Activated naive CD4-positive, alpha-beta T cell treated with anti-CD3 and anti-CD28 coated beads, Interleukin-2, amount 10 ng/mL, durations not matched to agents 7 days and 5 days (primary cell): ENCODE measurements around the gene ERCC2.

Source experiments
- CTCF ChIA-PET: fragments of 350-600 bp; sonication (Branson Sonifier 250); formaldehyde crosslinking; loops from one replicate; lab custom pipeline; 2021; ENCODE audit warnings: antibody characterized with exemption; lab: Charles Lee
- DNase-seq: peaks from one replicate; pipeline ENCODE4 v3.0.0-alpha.2; 2020
- H3K27ac Mint-ChIP-seq: one replicate; pipeline ENCODE4 v1.8.0; 2021; ENCODE audit warnings: mild to moderate bottlenecking, moderate library complexity, mixed read lengths
- H3K27me3 Mint-ChIP-seq: one replicate; pipeline ENCODE4 v1.8.0; 2021; ENCODE audit warnings: mild to moderate bottlenecking, mixed read lengths
- H3K36me3 Mint-ChIP-seq: one replicate; pipeline ENCODE4 v1.8.0; 2021; ENCODE audit warnings: mixed read lengths
- H3K4me1 Mint-ChIP-seq: one replicate; pipeline ENCODE4 v1.8.0; 2021; ENCODE audit warnings: mixed read lengths
- H3K4me3 Mint-ChIP-seq: one replicate; pipeline ENCODE4 v1.8.0; 2021; ENCODE audit warnings: mild to moderate bottlenecking, moderate library complexity, mixed read lengths
- H3K9me3 Mint-ChIP-seq: one replicate; pipeline ENCODE4 v1.8.0; 2021; ENCODE audit warnings: mixed read lengths

The ERCC2 gene

DNA sequence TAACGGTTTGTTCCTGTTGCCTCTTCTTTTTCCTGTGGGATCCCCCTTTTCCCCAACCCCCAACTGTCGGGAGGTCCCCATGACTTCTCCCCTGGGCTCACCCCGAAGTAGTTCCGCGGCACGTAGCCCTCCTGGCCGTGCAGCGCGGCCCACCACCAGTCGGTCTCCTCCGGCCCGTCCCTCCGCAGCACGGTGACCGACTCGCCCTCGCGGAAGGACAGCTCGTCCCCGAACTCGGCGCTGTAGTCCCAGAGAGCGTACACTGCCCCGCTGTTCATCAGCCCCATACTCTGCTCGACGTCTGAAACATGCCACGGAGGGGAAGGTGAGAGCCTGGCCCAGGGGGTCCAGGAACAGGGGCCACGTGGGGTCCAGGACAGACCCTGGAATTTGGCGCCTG, 12.1 kb upstream of the ERCC2 start:
- H3K9me3 Mint-ChIP-seq, result no peaks in the 10 kb centered on the region

DNA sequence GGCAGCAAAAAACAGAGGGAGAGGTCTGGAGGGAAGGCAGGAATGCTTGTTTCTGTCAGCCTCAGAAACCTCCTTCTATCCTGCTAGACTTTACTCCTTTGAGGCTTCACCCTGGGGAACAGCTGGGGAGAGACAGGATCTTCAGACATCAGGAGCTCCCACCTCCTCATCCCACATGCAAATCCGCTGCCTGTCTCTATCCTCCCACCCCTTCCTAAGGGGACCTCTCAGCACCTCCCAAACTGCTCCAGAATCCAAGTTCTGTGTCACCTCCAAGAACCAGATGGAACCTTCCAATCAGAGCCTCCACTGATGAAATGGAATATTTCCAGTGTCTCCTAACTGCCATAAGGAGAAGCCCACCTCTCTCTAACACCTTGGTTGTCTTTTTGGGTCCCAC, 9.7 kb upstream of the ERCC2 start:
- Mint-ChIP-seq H3K9me3 (no peaks in the 10 kb centered on the region), H3K27ac (no peak overlapping the region), H3K36me3 (no peaks in the 10 kb centered on the region), H3K4me1 (no peaks in the 10 kb centered on the region), H3K27me3 (peaks cover 34% of the 10 kb centered on the region), H3K4me3 (no peak overlapping the region)
- CTCF ChIA-PET, result interaction anchor here (1.6 kb wide), 1 partner anchor 21 kb away, joined by 3 read pairs; no protein-coding TSS in a partner anchor
- no peak for DNase-seq

More for the DNA sequence above, 12.1 kb upstream of the ERCC2 start:
- Mint-ChIP-seq H3K36me3 (no peaks in the 10 kb centered on the region), H3K4me3 (no peak overlapping the region), H3K27me3 (peaks cover 55% of the 10 kb centered on the region), H3K27ac (no peak overlapping the region), H3K4me1 (no peaks in the 10 kb centered on the region)
- CTCF ChIA-PET, result no interaction called here
- DNase-seq, result no peak

DNA sequence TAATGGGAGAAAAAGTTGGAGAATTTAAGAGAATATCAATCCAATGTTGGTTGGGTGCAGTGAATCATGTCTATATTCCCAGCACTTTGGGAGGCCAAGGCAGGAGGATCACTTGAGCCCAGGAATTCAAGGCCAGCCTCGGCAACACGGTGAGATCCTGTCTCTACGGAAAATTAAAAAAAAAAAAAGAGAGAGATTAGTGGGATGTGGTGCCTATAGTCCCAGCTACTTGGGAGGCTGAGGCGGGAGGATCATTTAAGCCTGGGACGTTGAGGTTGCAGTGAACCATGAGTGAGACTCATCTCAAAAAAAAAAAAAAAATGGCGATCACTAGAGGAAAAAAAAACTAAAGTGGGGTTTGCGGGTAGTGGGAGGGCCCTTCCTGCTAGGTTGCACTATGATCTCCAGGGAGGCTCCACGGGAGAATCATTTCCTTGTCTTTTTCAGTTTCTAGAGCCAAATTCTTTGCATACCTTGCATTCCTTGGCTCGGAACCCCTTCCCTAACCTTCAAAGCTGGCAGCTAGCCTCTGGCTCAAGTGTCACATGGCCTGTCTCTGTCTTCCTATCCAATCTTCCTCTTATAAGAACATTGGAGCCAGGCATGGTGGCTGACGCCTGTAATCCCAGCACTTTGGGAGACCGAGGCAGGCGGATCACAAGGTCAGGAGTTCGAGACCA, 5.8 kb upstream of the ERCC2 start:
- Mint-ChIP-seq H3K9me3 (no peaks in the 10 kb centered on the region), H3K4me1 (no peaks in the 10 kb centered on the region), H3K27me3 (peaks cover 14% of the 10 kb centered on the region), H3K4me3 (no peak overlapping the region), H3K27ac (no peak overlapping the region), H3K36me3 (no peaks in the 10 kb centered on the region)
- no peak for DNase-seq
- CTCF ChIA-PET, result no interaction called here

DNA sequence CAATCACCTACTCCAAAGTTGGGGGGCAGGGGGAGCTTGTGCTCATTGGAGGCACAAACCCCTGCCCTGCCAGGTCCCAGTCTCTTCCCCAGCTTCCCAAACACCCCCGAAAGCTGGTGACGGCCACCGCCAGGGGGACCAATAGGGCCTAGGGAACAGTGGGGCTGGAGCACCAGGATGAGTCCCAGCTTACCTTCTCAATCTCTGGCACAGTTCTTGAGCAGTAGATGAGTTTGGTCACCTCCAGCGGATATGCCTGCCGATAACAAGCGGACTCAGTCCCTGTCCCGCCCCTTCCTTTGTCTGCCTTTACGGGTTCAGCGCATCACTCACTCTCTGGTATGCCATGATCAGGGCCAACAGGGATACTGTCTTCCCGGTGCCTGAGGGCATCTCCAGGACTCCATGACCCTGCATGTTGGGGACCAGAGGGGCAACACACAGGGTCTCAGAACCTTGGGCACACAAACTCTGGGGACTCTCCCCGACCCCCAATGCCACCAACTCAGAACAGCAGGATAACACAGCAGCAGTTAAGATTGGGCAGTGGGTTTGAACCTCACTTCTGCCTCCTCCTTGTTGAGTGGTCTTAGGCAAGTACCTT, 1.5 kb downstream of the ERCC2 start:
- Mint-ChIP-seq H3K27ac (no peak overlapping the region), H3K27me3 (no peaks in the 10 kb centered on the region), H3K4me3 (peak overlapping the region; percentile 54)

DNA sequence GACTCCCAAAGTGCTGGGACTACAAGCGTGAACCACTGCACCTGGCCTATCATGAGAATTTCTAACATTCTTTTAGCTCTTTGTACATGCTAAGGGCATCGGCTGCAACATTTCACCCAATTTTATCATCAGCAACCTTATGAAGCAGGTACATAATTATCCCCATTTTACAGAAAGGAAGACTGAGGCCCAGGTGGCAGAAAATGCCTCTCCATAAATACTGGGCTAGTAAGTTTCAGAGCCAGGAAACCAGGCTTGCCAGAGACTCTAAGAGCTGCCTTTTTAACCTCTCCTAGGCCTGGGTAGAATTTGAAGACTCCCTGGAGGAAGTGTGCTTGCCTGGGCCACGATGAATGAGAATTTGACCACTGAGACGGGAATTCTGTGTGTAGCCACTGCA, 2.2 kb downstream of the ERCC2 start:
- Mint-ChIP-seq H3K9me3 (no peaks in the 10 kb centered on the region), H3K27me3 (no peaks in the 10 kb centered on the region), H3K4me3 (peak overlapping the region; percentile 6), H3K4me1 (peaks cover 21% of the 10 kb centered on the region), H3K27ac (no peak overlapping the region), H3K36me3 (peaks cover 3% of the 10 kb centered on the region)
- no peak for DNase-seq
- CTCF ChIA-PET, result no interaction called here

More for the DNA sequence above, 1.5 kb downstream of the ERCC2 start:
- Mint-ChIP-seq H3K36me3 (peaks cover 3% of the 10 kb centered on the region), H3K4me1 (peaks cover 21% of the 10 kb centered on the region), H3K9me3 (no peaks in the 10 kb centered on the region)
- CTCF ChIA-PET, result interaction anchor here (0.7 kb wide), 1 partner anchor 661 kb away, joined by 3 read pairs; no protein-coding TSS in a partner anchor
- no peak for DNase-seq

DNA sequence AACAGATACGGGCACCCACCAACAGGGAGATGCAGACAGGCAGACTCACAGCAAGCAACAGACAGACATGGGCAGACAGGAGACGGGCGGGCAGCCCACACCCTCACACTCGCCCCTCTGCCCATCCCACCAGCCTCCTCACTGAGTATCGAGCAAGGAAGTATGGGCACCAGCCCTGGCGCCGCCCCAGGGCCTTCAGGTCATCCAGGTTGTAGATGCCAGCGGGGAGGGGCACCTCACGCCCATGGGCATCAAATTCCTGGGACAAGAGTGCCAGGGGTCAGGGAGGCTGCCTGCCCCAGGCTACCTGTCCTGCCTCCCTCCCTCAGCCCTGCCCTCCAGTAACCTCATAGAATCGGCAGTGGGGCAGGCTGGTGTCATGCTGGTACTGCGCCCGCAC, 5.7 kb downstream of the ERCC2 start:
- no peak overlapping the region for H3K4me3 Mint-ChIP-seq
- no peak overlapping the region for H3K27ac Mint-ChIP-seq
- DNase-seq, result no peak
- no peaks in the 10 kb centered on the region for H3K9me3 Mint-ChIP-seq
- H3K4me1 Mint-ChIP-seq, result peaks cover 13% of the 10 kb centered on the region
- CTCF ChIA-PET, result no interaction called here
- H3K27me3 Mint-ChIP-seq, result no peaks in the 10 kb centered on the region
- H3K36me3 Mint-ChIP-seq, result peaks cover 8% of the 10 kb centered on the region

DNA sequence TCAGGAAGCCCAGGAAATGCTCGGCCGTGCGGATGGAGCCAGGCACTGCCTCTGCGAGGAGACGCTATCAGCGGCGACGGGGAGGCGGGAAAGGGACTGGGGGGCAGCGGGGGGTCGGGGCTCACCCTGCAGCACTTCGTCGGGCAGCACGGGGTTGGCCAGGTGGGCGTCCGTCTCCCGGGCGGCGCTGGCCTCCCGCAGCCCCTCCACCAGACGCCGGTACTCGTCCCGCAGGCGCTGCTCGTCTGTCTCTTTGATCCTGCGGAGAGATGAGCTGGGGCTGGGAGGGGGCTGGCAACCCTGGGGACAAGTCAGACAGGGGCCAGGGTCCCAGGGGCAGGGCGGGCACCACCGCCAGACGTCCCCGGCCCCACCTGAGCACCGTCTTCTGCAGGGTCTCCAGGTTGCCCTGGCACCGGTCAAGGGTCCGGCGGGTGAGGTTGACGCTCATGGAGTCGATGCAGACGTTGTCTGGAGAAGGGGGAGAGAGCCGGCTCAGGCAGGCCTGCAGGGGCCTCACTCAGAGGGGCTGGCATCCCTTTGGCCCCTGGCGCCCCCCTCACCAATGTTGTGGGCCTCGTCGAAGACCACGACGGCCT, 6.4 kb downstream of the ERCC2 start:
- Mint-ChIP-seq H3K27me3 (no peaks in the 10 kb centered on the region), H3K36me3 (peaks cover 10% of the 10 kb centered on the region), H3K9me3 (no peaks in the 10 kb centered on the region), H3K4me1 (peaks cover 8% of the 10 kb centered on the region), H3K4me3 (no peak overlapping the region), H3K27ac (no peak overlapping the region)
- CTCF ChIA-PET, result no interaction called here
- DNase-seq, result no peak

DNA sequence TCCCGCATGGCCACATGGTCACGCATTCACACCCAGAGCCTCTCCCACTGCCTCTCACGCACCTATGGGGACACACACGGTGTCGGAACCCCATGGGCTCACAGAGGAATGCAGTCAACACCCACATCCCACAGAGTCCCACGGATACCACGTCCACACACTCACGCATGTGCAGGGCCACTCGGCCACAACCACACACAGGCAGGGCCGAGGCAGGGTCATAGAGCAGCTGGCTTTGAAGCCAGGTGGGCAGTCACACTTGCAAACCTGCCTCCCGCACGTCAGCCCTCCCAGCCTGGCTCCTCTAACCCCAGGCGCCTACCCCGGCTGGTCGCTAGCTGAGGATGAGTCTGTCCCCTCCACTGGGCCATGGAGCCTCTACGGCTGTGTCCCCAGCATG, 8.1 kb downstream of the ERCC2 start:
- CTCF ChIA-PET, result interaction anchor here (0.6 kb wide), 1 partner anchor 25 kb away, joined by 3 read pairs; no protein-coding TSS in a partner anchor
- Mint-ChIP-seq H3K4me1 (no peaks in the 10 kb centered on the region), H3K4me3 (no peak overlapping the region), H3K27me3 (no peaks in the 10 kb centered on the region), H3K9me3 (no peaks in the 10 kb centered on the region), H3K36me3 (peaks cover 7% of the 10 kb centered on the region), H3K27ac (no peak overlapping the region)
- DNase-seq, result no peak

DNA sequence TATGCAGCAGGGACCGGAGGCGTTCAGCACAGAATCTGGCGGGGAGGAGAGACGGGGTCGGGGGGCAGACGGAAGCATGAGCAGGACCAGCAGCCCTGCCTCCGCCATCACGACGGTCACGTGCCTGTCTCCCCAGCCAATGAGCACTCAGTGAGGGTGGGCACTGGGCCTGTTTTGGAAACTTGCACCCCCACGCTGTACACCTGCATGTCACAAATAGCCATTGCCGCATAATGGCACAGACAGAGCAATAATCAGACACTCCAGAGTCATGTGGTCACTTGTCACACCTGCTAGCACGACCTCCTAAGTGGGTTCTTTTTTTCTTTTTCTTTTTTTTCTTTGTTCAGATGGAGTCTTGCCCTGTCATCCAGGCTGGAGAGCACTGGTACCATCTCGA, 8.8 kb downstream of the ERCC2 start:
- Mint-ChIP-seq H3K4me3 (no peak overlapping the region), H3K27ac (no peak overlapping the region)

DNA sequence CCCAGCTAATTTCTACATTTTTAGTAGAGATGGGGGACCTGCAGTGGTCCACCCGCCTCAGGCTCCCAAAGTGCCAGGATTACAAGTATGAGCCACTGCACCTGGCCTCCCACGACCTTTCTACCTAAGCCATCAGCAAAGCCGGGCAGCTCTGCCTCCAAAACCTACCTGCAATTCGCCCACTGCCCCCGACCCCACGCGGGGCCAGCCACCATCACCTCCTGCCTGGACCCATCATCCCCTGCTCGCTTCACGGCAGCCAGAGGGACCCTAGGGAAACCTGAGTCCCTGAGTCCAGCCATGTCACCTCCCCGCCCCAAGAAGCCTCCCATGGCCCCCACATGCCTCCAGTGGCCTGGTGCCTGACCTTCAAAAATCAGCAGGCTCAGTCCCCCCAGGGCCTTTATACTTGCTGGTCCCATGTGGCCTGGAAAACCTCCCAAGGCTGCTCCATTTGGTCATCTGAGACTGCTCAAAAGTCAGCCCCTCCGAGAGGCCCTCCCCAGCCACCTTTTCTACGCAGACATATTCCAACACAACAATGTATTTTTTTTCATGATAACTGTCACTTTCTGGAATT, 12.1 kb downstream of the ERCC2 start:
- H3K4me1 Mint-ChIP-seq, result peaks cover 2% of the 10 kb centered on the region
- CTCF ChIA-PET, result no interaction called here
- H3K36me3 Mint-ChIP-seq, result peaks cover 15% of the 10 kb centered on the region
- no peaks in the 10 kb centered on the region for H3K27me3 Mint-ChIP-seq
- no peak for DNase-seq
- no peaks in the 10 kb centered on the region for H3K9me3 Mint-ChIP-seq
- H3K27ac Mint-ChIP-seq, result no peak overlapping the region
- H3K4me3 Mint-ChIP-seq, result no peak overlapping the region

More for the DNA sequence above, 8.8 kb downstream of the ERCC2 start:
- DNase-seq, result no peak
- Mint-ChIP-seq H3K27me3 (no peaks in the 10 kb centered on the region), H3K9me3 (no peaks in the 10 kb centered on the region), H3K4me1 (no peaks in the 10 kb centered on the region), H3K36me3 (peaks cover 7% of the 10 kb centered on the region)
- CTCF ChIA-PET, result interaction anchor here (0.6 kb wide), 1 partner anchor 25 kb away, joined by 3 read pairs; no protein-coding TSS in a partner anchor

DNA sequence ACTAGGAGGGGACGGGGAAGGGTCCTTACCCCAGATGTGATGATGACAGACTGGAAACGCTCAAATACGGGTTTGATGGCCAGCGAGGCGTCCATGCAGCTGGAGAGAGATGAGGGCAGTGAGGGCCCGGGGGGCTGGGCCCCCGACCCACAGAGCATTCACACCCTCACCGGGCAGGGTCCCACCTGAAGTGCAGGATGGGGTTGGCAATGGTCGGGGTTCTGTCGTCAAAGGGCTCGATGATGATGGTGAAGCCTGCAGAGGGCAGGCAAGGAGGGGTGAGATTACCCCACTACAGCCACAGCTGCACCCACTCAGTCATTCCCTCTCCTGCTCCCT, 13.0 kb downstream of the ERCC2 start:
- no peak overlapping the region for H3K27ac Mint-ChIP-seq
- CTCF ChIA-PET, result no interaction called here
- no peak for DNase-seq
- H3K36me3 Mint-ChIP-seq, result peaks cover 16% of the 10 kb centered on the region
- no peak overlapping the region for H3K4me3 Mint-ChIP-seq
- H3K4me1 Mint-ChIP-seq, result peaks cover 2% of the 10 kb centered on the region
- H3K27me3 Mint-ChIP-seq, result no peaks in the 10 kb centered on the region
- no peaks in the 10 kb centered on the region for H3K9me3 Mint-ChIP-seq

DNA sequence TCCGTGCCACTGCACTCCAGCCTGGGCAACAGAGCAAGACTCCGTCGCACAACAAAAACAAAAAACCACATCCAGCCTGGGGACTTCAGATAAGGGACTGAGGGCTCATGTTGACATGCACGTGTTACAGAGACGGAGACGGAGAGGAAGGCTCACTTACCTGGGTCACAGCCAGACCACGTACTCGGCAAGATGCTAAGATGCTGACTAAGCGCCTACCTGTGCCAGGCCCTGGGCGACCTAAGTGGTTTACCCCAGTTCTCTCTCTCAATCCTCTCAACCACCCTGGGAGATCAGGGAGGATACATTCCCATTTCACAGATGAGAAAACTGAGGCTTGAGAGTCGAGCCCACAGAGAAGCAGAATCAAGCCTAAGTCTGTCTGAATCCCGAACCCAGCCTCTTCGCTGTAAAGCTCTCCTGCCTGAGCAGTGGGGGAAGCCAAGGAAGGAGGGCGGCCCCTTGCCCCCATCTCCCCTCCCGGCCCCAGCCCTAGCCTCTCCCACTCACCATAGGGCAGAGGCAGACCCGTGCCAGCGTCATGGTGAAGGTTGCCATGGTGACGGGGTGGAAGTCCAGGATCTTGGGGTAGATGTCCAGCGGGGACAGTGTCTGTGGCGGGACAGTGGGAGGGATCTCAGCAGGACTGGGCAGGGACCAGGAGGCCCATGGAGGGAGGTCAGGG, 13.5 kb downstream of the ERCC2 start:
- H3K9me3 Mint-ChIP-seq, result no peaks in the 10 kb centered on the region
- no peak overlapping the region for H3K4me3 Mint-ChIP-seq
- CTCF ChIA-PET, result interaction anchor here (1.1 kb wide), 1 partner anchor 18 kb away, joined by 5 read pairs; no protein-coding TSS in a partner anchor
- no peaks in the 10 kb centered on the region for H3K27me3 Mint-ChIP-seq
- no peak for DNase-seq
- no peak overlapping the region for H3K27ac Mint-ChIP-seq
- H3K36me3 Mint-ChIP-seq, result peaks cover 17% of the 10 kb centered on the region
- peaks cover 2% of the 10 kb centered on the region for H3K4me1 Mint-ChIP-seq

DNA sequence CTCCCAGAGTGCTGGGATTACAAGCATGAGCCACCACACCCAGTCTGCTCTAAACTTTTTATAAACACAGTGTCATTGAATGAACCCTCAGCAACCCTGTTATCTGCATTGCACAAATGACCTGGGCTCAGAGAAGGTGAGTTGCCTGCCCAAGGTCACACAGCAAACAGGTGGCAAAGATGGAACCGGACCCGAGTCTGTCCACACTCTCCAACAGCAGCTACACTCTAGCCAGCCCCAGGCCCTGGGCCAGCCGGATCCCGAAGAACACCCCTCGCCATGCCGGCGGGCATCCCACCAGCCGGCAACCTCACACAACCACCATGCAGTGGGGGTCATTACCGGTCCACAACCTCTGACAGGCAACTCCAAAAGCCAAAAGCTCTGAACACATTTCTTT, 14.5 kb downstream of the ERCC2 start:
- Mint-ChIP-seq H3K36me3 (peaks cover 12% of the 10 kb centered on the region), H3K9me3 (no peaks in the 10 kb centered on the region), H3K27me3 (no peaks in the 10 kb centered on the region), H3K27ac (no peak overlapping the region), H3K4me3 (no peak overlapping the region), H3K4me1 (peaks cover 2% of the 10 kb centered on the region)
- CTCF ChIA-PET, result interaction anchor here (1.1 kb wide), 1 partner anchor 17 kb away, joined by 5 read pairs; no protein-coding TSS in a partner anchor
- no peak for DNase-seq

DNA sequence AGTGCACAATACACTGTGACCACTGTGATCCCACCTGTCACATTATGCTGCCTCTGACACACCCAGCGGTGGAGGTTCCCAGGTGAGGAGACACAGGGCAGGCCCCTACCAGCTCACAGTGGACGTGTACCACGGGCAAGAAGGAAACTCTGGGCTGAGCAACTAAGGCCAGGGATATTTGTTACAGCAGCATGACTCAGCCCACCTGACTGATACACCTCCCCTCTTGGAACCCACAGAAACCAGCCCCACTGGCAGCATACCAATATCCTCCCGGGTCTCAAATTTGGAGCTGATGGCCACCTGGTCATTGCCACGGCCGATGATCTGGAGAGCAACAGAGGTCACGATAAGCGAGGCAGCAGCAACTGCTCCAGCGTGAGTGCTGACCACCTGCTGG, 15.0 kb downstream of the ERCC2 start:
- Mint-ChIP-seq H3K36me3 (peaks cover 14% of the 10 kb centered on the region), H3K27ac (no peak overlapping the region), H3K9me3 (no peaks in the 10 kb centered on the region), H3K4me3 (no peak overlapping the region), H3K27me3 (no peaks in the 10 kb centered on the region), H3K4me1 (peaks cover 2% of the 10 kb centered on the region)
- CTCF ChIA-PET, result interaction anchor here (1.5 kb wide), 1 partner anchor 17 kb away, joined by 6 read pairs; no protein-coding TSS in a partner anchor
- DNase-seq, result no peak
